DMS114 treated with DMSO at 0.1 percent for 48 hours (cell line): ENCODE measurements around the gene JUNB.
"Not testable (repeated sequence)": the region's sequence is repeated elsewhere in the genome, so short reads cannot be mapped to it uniquely, and the experiment has no call there.

Experiments used
- DNase-seq: peaks from one replicate; lab custom pipeline; 2025; ENCODE audit not compliant: unreplicated experiment; lab: John Stamatoyannopoulos, UW

The JUNB gene

DNA sequence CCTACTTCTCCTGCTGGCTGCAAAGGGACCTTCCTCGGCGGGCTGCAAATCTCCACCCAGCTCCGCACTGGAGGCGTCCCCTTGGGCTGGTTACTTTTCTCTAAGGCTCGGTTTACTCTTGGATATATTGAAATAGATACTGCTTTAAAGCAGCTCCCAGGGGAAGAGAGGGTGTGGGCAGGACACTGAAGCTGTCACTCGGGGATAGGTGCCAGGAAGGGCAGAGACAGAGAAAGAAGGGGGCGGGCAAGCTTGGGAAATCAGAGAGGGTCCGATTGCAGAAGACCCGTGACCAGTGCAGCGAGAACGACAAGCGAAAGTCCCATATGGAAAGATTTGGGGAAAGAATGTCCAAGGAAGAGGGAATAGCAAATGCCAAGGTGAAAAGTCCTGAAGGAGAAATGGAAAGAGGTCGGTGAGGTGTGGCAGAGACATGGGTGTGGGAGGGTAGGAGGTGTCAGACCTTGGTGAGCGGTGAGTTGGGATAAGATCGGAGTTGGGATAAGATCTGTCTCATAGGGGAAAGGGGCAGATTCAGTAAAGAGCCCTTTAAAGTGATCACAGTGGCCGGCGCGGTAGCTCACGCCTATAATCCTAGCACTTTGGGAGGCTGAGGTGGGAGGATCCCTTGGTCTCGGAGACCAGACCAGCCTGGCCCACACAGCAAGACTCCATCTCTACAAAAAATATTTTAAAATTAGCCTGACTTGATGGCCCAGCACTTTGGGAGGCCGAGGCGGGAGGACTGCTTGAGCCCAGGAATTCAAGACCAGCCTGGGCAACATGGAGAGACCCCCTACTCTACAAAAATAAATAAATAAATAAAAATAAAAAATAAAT is 11.2 kb downstream of the JUNB start:
- DNase-seq = no peak

DNA sequence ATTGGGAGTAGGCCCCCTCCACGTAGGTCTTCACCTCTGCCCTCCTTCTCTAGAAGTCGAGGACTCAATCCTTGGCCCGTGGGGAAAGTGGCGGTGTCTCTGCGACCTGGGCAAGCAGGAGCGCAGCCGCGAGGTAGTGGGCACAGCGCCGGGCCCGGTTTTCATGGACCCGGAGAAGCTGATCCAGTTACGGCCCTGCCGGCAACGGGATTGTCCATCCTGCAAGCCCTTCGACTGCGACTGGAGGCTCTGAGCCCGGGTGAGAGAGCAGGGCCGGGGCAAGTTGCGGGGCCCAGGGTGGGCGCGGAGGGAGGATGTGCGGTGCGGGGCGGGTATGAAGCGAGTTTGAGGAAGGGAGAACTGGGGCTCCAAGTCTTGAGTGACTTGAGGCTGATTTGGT is 12.8 kb downstream of the JUNB start:
- DNase-seq = no peak

DNA sequence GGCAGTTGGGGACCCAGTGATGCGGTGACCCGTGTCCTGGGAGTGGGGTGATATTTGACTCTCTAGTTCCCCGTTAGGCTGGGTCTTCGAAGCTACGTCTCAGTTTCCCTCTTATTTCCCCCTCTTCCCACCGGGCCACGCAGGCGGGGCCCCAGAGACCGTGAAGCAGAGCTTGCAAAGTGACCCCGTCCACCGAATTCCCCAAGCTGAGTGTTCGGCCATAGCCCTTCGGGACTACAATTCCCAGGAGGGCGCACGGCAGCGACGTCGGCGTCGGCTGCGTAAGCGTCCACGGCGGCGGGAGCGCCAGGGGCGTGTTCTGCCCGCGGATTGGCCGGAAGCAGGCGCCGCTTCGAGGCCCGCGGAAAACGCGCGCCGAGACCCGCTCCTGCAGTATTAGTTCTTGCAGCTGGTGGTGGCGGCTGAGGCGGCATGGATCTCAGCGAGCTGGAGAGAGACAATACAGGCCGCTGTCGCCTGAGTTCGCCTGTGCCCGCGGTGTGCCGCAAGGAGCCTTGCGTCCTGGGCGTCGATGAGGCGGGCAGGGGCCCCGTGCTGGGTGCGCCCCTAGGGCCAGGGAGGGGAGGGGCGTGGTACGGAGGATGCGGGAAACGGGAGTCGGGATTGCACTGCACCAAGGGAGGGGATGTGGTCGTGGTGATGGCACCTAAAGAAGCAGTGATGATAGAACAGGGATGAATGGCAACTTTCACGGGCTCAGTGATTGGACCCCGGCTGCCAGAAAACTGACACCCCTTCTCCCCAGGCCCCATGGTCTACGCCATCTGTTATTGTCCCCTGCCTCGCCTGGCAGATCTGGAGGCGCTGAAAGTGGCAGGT is 15.2 kb downstream of the JUNB start, which contains the start of gene RNASEH2A:
TSS of gene RNASEH2A (plus strand) at position 343 of the 840 bp plus-strand sequence. CDS start at position 433, 90 bp downstream.
- DNase-seq = peak; percentile 57

DNA sequence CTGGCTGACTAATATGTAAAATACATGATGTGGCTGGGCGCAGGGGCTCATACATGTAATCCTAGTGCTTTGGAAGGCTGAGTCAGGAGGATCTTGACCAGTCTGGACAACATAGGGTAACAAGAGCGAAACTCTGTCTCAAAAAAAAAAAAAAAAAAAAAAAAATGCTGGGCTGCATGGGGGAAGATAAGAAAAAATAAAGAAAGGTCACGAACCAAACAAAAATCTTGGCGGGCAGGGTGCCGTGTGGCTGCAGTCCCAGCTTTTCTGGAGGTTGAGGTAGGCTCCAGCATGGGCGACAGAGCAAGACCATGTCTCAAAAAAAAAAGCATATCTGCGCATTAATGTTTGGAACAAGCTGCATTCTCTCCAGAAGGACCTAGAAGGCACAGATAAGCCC is 23.8 kb downstream of the JUNB start:
- no peak for DNase-seq

- not testable (repeated sequence) for DNase-seq
Measured at GRCh38 chr19:12817188-12817587, 25.9 kb downstream of the JUNB start.

GRCh38 chr19:12817810-12818209 is 26.5 kb downstream of the JUNB start:
- DNase-seq = not testable (repeated sequence)

- DNase-seq = no peak
Measured at GRCh38 chr19:12821761-12822160, 30.5 kb downstream of the JUNB start.

GRCh38 chr19:12825254-12826131 is 34.2 kb downstream of the JUNB start:
- no peak for DNase-seq

DNA sequence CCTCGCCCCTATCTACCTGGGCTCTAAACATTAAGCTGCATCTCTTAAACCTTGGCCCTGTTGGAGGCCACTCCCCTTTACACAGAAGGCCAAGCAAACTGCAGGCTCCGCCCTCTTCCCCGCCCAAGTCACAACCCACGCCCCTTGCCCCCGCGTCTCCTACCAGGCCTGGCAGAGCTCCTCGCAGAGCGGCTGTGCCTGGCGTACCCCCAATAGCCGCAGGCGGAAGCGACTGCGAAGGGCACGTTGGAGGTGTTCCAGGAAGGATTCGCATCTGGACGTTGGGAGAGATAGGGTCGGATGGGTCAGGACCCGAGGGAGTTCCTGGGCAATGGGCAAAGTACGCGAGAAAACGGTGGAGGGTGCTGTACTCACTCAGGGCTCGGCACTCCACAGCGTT is 37.2 kb downstream of the JUNB start:
- DNase-seq = no peak

- no peak for DNase-seq
Measured at GRCh38 chr19:12833418-12833737, 42.1 kb downstream of the JUNB start.

DNA sequence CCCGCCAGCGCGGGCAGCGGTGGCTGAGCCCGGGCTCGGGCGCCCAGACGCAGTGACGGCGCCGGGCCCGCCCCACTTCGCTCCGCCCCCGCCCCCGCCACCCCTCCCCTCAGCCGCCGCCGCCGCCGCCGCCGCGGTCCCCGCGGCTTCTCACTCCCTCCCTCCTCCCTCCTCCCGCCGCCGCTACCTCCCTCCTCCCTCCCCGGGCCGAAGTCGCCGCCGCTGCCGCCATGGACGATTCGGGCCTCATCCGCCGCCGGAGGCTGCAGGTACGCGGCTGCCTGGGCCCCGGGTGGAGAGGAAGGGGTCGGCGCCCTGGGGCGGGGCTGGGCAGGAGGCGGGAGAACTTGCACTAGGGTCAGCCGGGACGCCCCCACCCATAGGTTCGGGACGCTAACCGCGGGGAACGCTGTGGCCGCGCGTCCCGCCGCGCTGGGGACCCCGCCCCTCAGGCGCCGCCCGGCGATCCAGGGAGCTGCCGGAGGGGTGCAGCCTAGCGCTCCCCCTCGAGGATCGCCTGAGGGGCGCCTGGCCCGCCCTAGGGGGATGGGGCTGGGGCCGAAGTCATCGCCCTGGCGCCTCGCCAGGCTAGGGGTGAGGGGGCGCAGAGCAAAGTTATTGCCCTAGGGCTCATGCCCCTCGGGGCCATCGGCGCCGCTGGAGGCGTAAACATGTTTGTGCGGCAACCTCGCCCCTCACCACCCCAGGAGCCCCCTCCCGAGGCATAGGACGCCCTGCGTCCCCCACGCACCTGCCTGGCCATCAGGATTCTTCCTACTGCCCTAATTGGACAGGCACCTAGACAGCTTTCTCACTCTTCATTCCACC is 42.7 kb downstream of the JUNB start:
- DNase-seq = no peak

- peak; percentile 15 for DNase-seq
Measured at GRCh38 chr19:12834566-12834943, 43.3 kb downstream of the JUNB start, which contains the start of gene RTBDN. Gene RTBDN (minus strand): TSS chr19:12834579. CDS start chr19:12829979, 4,600 bp downstream.

GRCh38 chr19:12834976-12835757 is 43.9 kb downstream of the JUNB start:
- DNase-seq = peak; percentile 43

- DNase-seq = no peak
Measured at GRCh38 chr19:12836529-12836863, 45.2 kb downstream of the JUNB start.

GRCh38 chr19:12837225-12837624 is 45.9 kb downstream of the JUNB start:
- DNase-seq = no peak

- DNase-seq = no peak
Measured at GRCh38 chr19:12838182-12838885, 47.0 kb downstream of the JUNB start, which contains the start of gene MAST1. Gene MAST1 (plus strand): TSS chr19:12838515. CDS start chr19:12838573, 58 bp downstream.

- DNase-seq = no peak
Measured at GRCh38 chr19:12838886-12839756, 47.8 kb downstream of the JUNB start.
